ENCODE data around the gene FANCE.

Gene FANCE

GRCh38 chr6:35475573-35475972, 23.4 kb downstream of the FANCE start:
- Histone ChIP-seq H3K36me3 (ENCODE audit: control insufficient read depth in 4 of 4, insufficient read depth in 4 of 4, low read length in 3 of 4) (peaks cover 0 to 31% (median 15%) of the 10 kb centered on the region in 4 experiments), H3K27ac (ENCODE audit: insufficient read depth in 1 of 2, low read depth in 1 of 2, low read length in 2 of 2, poor library complexity in 1 of 2, severe bottlenecking in 2 of 2) (no peak overlapping the region), H3K4me1 (ENCODE audit: control extremely low read depth in 1 of 4, control insufficient read depth in 4 of 4, insufficient read depth in 4 of 4, low read length in 3 of 4) (peaks cover 0 to 17% (median 8%) of the 10 kb centered on the region in 4 experiments), H3K27me3 (replicated peaks in 2 of 5; ENCODE audit: control insufficient read depth in 4 of 5, insufficient read depth in 5 of 5, low read length in 4 of 5) (no peaks in the 10 kb centered on the region), H3K9me3 (ENCODE audit: control extremely low read depth in 1 of 5, control insufficient read depth in 4 of 5, insufficient read depth in 2 of 5, low read depth in 1 of 5, low read length in 4 of 5) (peaks cover 0 to 4% (median 0%) of the 10 kb centered on the region in 5 experiments), H3K4me3 (ENCODE audit: control insufficient read depth in 1 of 7, extremely low read depth in 1 of 7, insufficient read depth in 4 of 7, low read depth in 2 of 7, low read length in 6 of 7) (no peak overlapping the region)
- DNase-seq = no peak
- ChIA-PET CTCF (no interaction called here), POLR2A (interaction anchor here (0.5 kb wide), 1 partner anchor 19 kb away, joined by 4 read pairs; no protein-coding TSS in a partner anchor)
- no CpG with 5 or more reads among the region's 4 CpGs for WGBS (ENCODE audit: insufficient coverage)

GRCh38 chr6:35476004-35476403, 23.9 kb downstream of the FANCE start:
- Histone ChIP-seq H3K9me3 (ENCODE audit: control extremely low read depth in 1 of 5, control insufficient read depth in 4 of 5, insufficient read depth in 2 of 5, low read depth in 1 of 5, low read length in 4 of 5) (peaks cover 0 to 4% (median 0%) of the 10 kb centered on the region in 5 experiments), H3K27me3 (replicated peaks in 2 of 5; ENCODE audit: control insufficient read depth in 4 of 5, insufficient read depth in 5 of 5, low read length in 4 of 5) (no peaks in the 10 kb centered on the region), H3K27ac (ENCODE audit: insufficient read depth in 1 of 2, low read depth in 1 of 2, low read length in 2 of 2, poor library complexity in 1 of 2, severe bottlenecking in 2 of 2) (no peak overlapping the region), H3K4me1 (ENCODE audit: control extremely low read depth in 1 of 4, control insufficient read depth in 4 of 4, insufficient read depth in 4 of 4, low read length in 3 of 4) (peaks cover 0 to 12% (median 4%) of the 10 kb centered on the region in 4 experiments), H3K36me3 (ENCODE audit: control insufficient read depth in 4 of 4, insufficient read depth in 4 of 4, low read length in 3 of 4) (peaks cover 0 to 27% (median 12%) of the 10 kb centered on the region in 4 experiments), H3K4me3 (ENCODE audit: control insufficient read depth in 1 of 7, extremely low read depth in 1 of 7, insufficient read depth in 4 of 7, low read depth in 2 of 7, low read length in 6 of 7) (no peak overlapping the region)
- no peak for DNase-seq
- WGBS (ENCODE audit: insufficient coverage) = 100% methylated on average over 9 of the region's 14 CpGs
- ChIA-PET POLR2A (interaction anchor here (0.5 kb wide), 1 partner anchor 19 kb away, joined by 4 read pairs; no protein-coding TSS in a partner anchor), CTCF (interaction anchor here (1.7 kb wide), 1 partner anchor 8 kb away, joined by 6 read pairs; the partner anchor contains the start of gene RPL10A)

- WGBS (ENCODE audit: insufficient coverage) = 100% methylated on average over 7 of the region's 8 CpGs
- POLR2A ChIA-PET = no interaction called here
Measured at GRCh38 chr6:35477028-35477427, 24.9 kb downstream of the FANCE start.

GRCh38 chr6:35477551-35478179, 25.5 kb downstream of the FANCE start:
- ChIA-PET CTCF (interaction anchor here (0.9 to 1.7 kb wide), 3 partner anchors 10 to 185 kb away, joined by 3 to 6 read pairs (median 5); partner anchors contain the start of gene RPL10A), POLR2A (no interaction called here)
- 100% methylated on average over 3 of the region's 5 CpGs for WGBS (ENCODE audit: insufficient coverage)
- DNase-seq = no peak
- H3K4me1 ChIP-seq (ENCODE audit: control extremely low read depth in 1 of 4, control insufficient read depth in 4 of 4, insufficient read depth in 4 of 4, low read length in 3 of 4) = peaks cover 0 to 4% (median 0%) of the 10 kb centered on the region in 4 experiments
- H3K27me3 ChIP-seq (replicated peaks in 2 of 5; ENCODE audit: control insufficient read depth in 4 of 5, insufficient read depth in 5 of 5, low read length in 4 of 5) = no peaks in the 10 kb centered on the region
- H3K27ac ChIP-seq (ENCODE audit: insufficient read depth in 1 of 2, low read depth in 1 of 2, low read length in 2 of 2, poor library complexity in 1 of 2, severe bottlenecking in 2 of 2) = no peak overlapping the region
- peaks cover 0 to 4% (median 0%) of the 10 kb centered on the region in 5 experiments for H3K9me3 ChIP-seq (ENCODE audit: control extremely low read depth in 1 of 5, control insufficient read depth in 4 of 5, insufficient read depth in 2 of 5, low read depth in 1 of 5, low read length in 4 of 5)
- peaks cover 0 to 12% (median 4%) of the 10 kb centered on the region in 4 experiments for H3K36me3 ChIP-seq (ENCODE audit: control insufficient read depth in 4 of 4, insufficient read depth in 4 of 4, low read length in 3 of 4)
- H3K4me3 ChIP-seq (ENCODE audit: control insufficient read depth in 1 of 7, extremely low read depth in 1 of 7, insufficient read depth in 4 of 7, low read depth in 2 of 7, low read length in 6 of 7) = no peak overlapping the region

More at GRCh38 chr6:35477028-35477427, 24.9 kb downstream of the FANCE start:
- no peaks in the 10 kb centered on the region for H3K27me3 ChIP-seq (replicated peaks in 2 of 5; ENCODE audit: control insufficient read depth in 4 of 5, insufficient read depth in 5 of 5, low read length in 4 of 5)
- peaks cover 0 to 4% (median 0%) of the 10 kb centered on the region in 5 experiments for H3K9me3 ChIP-seq (ENCODE audit: control extremely low read depth in 1 of 5, control insufficient read depth in 4 of 5, insufficient read depth in 2 of 5, low read depth in 1 of 5, low read length in 4 of 5)
- H3K4me3 ChIP-seq (ENCODE audit: control insufficient read depth in 1 of 7, extremely low read depth in 1 of 7, insufficient read depth in 4 of 7, low read depth in 2 of 7, low read length in 6 of 7) = peak overlapping the region in 1 of 7 experiments; percentile 11
- no peak overlapping the region for H3K27ac ChIP-seq (ENCODE audit: insufficient read depth in 1 of 2, low read depth in 1 of 2, low read length in 2 of 2, poor library complexity in 1 of 2, severe bottlenecking in 2 of 2)
- CTCF ChIA-PET = interaction anchor here (0.9 to 1.7 kb wide), 3 partner anchors 9 to 184 kb away, joined by 3 to 6 read pairs (median 5); partner anchors contain the start of gene RPL10A
- peaks cover 0 to 18% (median 8%) of the 10 kb centered on the region in 4 experiments for H3K36me3 ChIP-seq (ENCODE audit: control insufficient read depth in 4 of 4, insufficient read depth in 4 of 4, low read length in 3 of 4)
- no peak for DNase-seq
- H3K4me1 ChIP-seq (ENCODE audit: control extremely low read depth in 1 of 4, control insufficient read depth in 4 of 4, insufficient read depth in 4 of 4, low read length in 3 of 4) = peaks cover 0 to 4% (median 2%) of the 10 kb centered on the region in 4 experiments

- DNase-seq = no peak
- no peaks in the 10 kb centered on the region for H3K27me3 ChIP-seq (replicated peaks in 2 of 5; ENCODE audit: control insufficient read depth in 4 of 5, insufficient read depth in 5 of 5, low read length in 4 of 5)
- ChIA-PET CTCF (interaction anchor here (1.3 kb wide), 1 partner anchor 186 kb away, joined by 5 read pairs; no protein-coding TSS in a partner anchor), POLR2A (no interaction called here)
- H3K4me3 ChIP-seq (ENCODE audit: control insufficient read depth in 1 of 7, extremely low read depth in 1 of 7, insufficient read depth in 4 of 7, low read depth in 2 of 7, low read length in 6 of 7) = no peak overlapping the region
- no peak overlapping the region for H3K27ac ChIP-seq (ENCODE audit: insufficient read depth in 1 of 2, low read depth in 1 of 2, low read length in 2 of 2, poor library complexity in 1 of 2, severe bottlenecking in 2 of 2)
- H3K36me3 ChIP-seq (ENCODE audit: control insufficient read depth in 4 of 4, insufficient read depth in 4 of 4, low read length in 3 of 4) = peaks cover 0 to 7% (median under 1%) of the 10 kb centered on the region in 4 experiments
- WGBS (ENCODE audit: insufficient coverage) = 96% methylated on average over 4 of the region's 7 CpGs
- peaks cover 0 to 8% (median 0%) of the 10 kb centered on the region in 4 experiments for H3K4me1 ChIP-seq (ENCODE audit: control extremely low read depth in 1 of 4, control insufficient read depth in 4 of 4, insufficient read depth in 4 of 4, low read length in 3 of 4)
- peaks cover 0 to 4% (median 0%) of the 10 kb centered on the region in 5 experiments for H3K9me3 ChIP-seq (ENCODE audit: control extremely low read depth in 1 of 5, control insufficient read depth in 4 of 5, insufficient read depth in 2 of 5, low read depth in 1 of 5, low read length in 4 of 5)
Measured at GRCh38 chr6:35478259-35478658, 26.1 kb downstream of the FANCE start.

- H3K9me3 ChIP-seq (ENCODE audit: control extremely low read depth in 1 of 5, control insufficient read depth in 4 of 5, insufficient read depth in 2 of 5, low read depth in 1 of 5, low read length in 4 of 5) = peaks cover 0 to 4% (median 0%) of the 10 kb centered on the region in 5 experiments
- H3K36me3 ChIP-seq (ENCODE audit: control insufficient read depth in 4 of 4, insufficient read depth in 4 of 4, low read length in 3 of 4) = peaks cover 0 to 3% (median 0%) of the 10 kb centered on the region in 4 experiments
- peaks cover 0 to 27% (median 4%) of the 10 kb centered on the region in 4 experiments for H3K4me1 ChIP-seq (ENCODE audit: control extremely low read depth in 1 of 4, control insufficient read depth in 4 of 4, insufficient read depth in 4 of 4, low read length in 3 of 4)
- no peak for DNase-seq
- H3K27me3 ChIP-seq (replicated peaks in 2 of 5; ENCODE audit: control insufficient read depth in 4 of 5, insufficient read depth in 5 of 5, low read length in 4 of 5) = no peaks in the 10 kb centered on the region
- no peak overlapping the region for H3K4me3 ChIP-seq (ENCODE audit: control insufficient read depth in 1 of 7, extremely low read depth in 1 of 7, insufficient read depth in 4 of 7, low read depth in 2 of 7, low read length in 6 of 7)
- WGBS (ENCODE audit: insufficient coverage) = 100% methylated on average over 3 of the region's 12 CpGs
- H3K27ac ChIP-seq (ENCODE audit: insufficient read depth in 1 of 2, low read depth in 1 of 2, low read length in 2 of 2, poor library complexity in 1 of 2, severe bottlenecking in 2 of 2) = no peak overlapping the region
- ChIA-PET POLR2A (interaction anchor here (0.5 kb wide), 1 partner anchor 132 kb away, joined by 3 read pairs; no protein-coding TSS in a partner anchor), CTCF (interaction anchor here (0.9 kb wide), 1 partner anchor 27 kb away, joined by 3 read pairs; no protein-coding TSS in a partner anchor)
Measured at GRCh38 chr6:35480176-35480575, 28.0 kb downstream of the FANCE start.

- Histone ChIP-seq H3K9me3 (ENCODE audit: control extremely low read depth in 1 of 5, control insufficient read depth in 4 of 5, insufficient read depth in 2 of 5, low read depth in 1 of 5, low read length in 4 of 5) (peaks cover 0 to 4% (median 0%) of the 10 kb centered on the region in 5 experiments), H3K36me3 (ENCODE audit: control insufficient read depth in 4 of 4, insufficient read depth in 4 of 4, low read length in 3 of 4) (no peaks in the 10 kb centered on the region), H3K27ac (ENCODE audit: insufficient read depth in 1 of 2, low read depth in 1 of 2, low read length in 2 of 2, poor library complexity in 1 of 2, severe bottlenecking in 2 of 2) (no peak overlapping the region), H3K27me3 (replicated peaks in 2 of 5; ENCODE audit: control insufficient read depth in 4 of 5, insufficient read depth in 5 of 5, low read length in 4 of 5) (no peaks in the 10 kb centered on the region), H3K4me3 (ENCODE audit: control insufficient read depth in 1 of 7, extremely low read depth in 1 of 7, insufficient read depth in 4 of 7, low read depth in 2 of 7, low read length in 6 of 7) (no peak overlapping the region), H3K4me1 (ENCODE audit: control extremely low read depth in 1 of 4, control insufficient read depth in 4 of 4, insufficient read depth in 4 of 4, low read length in 3 of 4) (peaks cover 0 to 33% (median 4%) of the 10 kb centered on the region in 4 experiments)
- DNase-seq = no peak
- POLR2A ChIA-PET = no interaction called here
- CTCF ChIA-PET = interaction anchor here (1.1 to 1.5 kb wide), 4 partner anchors 9 to 185 kb away, joined by 3 to 4 read pairs (median 3); no protein-coding TSS in a partner anchor
- 95% methylated on average over 5 of the region's 8 CpGs for WGBS (ENCODE audit: insufficient coverage)
Measured at GRCh38 chr6:35481226-35481625, 29.1 kb downstream of the FANCE start.
